PC-3 (cell line): ENCODE data around the gene POM121L2.

ENCODE experiments used
- CTCF ChIP-seq: fragments of 300-600 bp; sonication (generic); conservative IDR thresholded peaks from 2 replicates; pipeline ENCODE4 v1.5.1; 2017; ENCODE audit warnings: antibody characterized with exemption, low read depth, mild to moderate bottlenecking, low read length
- EZH2 ChIP-seq: fragments of 300-600 bp; sonication (generic); IDR thresholded peaks from one replicate; pipeline ENCODE4 v1.6.1; 2017; ENCODE audit warnings: antibody characterized with exemption, mild to moderate bottlenecking, low read length; ENCODE audit not compliant: unreplicated experiment
- EZH2phosphoT487 ChIP-seq: fragments of 300-600 bp; sonication (generic); IDR thresholded peaks from 2 replicates; pipeline ENCODE4 v1.6.1; 2018; ENCODE audit warnings: mild to moderate bottlenecking, antibody characterized with exemption, low read length, borderline replicate concordance

DNA sequence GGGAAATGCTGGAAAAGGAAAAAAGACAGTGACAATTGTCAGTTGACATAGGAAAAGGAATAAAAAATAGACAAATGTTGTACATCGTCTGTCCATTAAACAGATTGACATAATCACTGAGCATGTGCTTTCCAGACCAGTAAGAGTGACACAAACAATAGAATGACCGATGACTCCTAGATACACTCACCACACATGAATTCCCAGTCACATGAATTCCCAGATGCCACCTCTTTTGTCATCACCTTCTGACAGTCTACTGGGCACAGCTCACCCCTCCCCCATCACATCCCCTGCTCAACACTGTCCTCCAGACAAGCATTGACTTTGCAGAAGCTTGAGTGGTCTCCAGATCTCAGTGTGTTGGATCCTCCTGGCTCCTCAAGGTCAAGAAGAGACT, 25.9 kb downstream of the POM121L2 start:
- TF ChIP-seq EZH2phosphoT487 (no peak), EZH2 (no peak), CTCF (no peak)
